Measurements from ENCODE around the gene PSD.

The PSD gene

GRCh38 chr10:102384606-102385429 is 33.8 kb downstream of the PSD start:
- peak; percentile 54 for DNase-seq (ENCODE audit: low spot score)

GRCh38 chr10:102384053-102384452 is 34.5 kb downstream of the PSD start:
- no peak for DNase-seq (ENCODE audit: low spot score)

GRCh38 chr10:102382871-102383270 is 35.7 kb downstream of the PSD start:
- no peak for DNase-seq (ENCODE audit: low spot score)

- DNase-seq (ENCODE audit: low spot score) = no peak
Measured at GRCh38 chr10:102381983-102382382, 36.6 kb downstream of the PSD start.

GRCh38 chr10:102379383-102379782 is 39.2 kb downstream of the PSD start:
- DNase-seq (ENCODE audit: low spot score) = no peak

- no peak for DNase-seq (ENCODE audit: low spot score)
Measured at GRCh38 chr10:102376901-102377300, 41.7 kb downstream of the PSD start.

GRCh38 chr10:102375867-102376266 is 42.7 kb downstream of the PSD start:
- no peak for DNase-seq (ENCODE audit: low spot score)

GRCh38 chr10:102375250-102375649 is 43.3 kb downstream of the PSD start:
- no peak for DNase-seq (ENCODE audit: low spot score)

GRCh38 chr10:102371295-102371694 is 47.3 kb downstream of the PSD start:
- no peak for DNase-seq (ENCODE audit: low spot score)

- no peak for DNase-seq (ENCODE audit: low spot score)
Measured at GRCh38 chr10:102368077-102368476, 50.5 kb downstream of the PSD start.

- DNase-seq (ENCODE audit: low spot score) = no peak
Measured at GRCh38 chr10:102367441-102367840, 51.1 kb downstream of the PSD start.

- DNase-seq (ENCODE audit: low spot score) = no peak
Measured at GRCh38 chr10:102358712-102359382, 59.7 kb downstream of the PSD start.

GRCh38 chr10:102354451-102354850 is 64.1 kb downstream of the PSD start:
- no peak for DNase-seq (ENCODE audit: low spot score)

Measured in HuH-7 (cell line).